Endodermal cell (in vitro differentiated cells): Measurements from ENCODE around the gene NUP210. TPM values are rescaled to one million over a fixed set of nuclear protein-coding genes. Genes with fewer than 3 reads are reported as not detected.
"Not testable (repeated sequence)": the region's sequence is repeated elsewhere in the genome, so short reads cannot be mapped to it uniquely, and the experiment has no call there.

ENCODE experiments used
- DNase-seq: peaks from one replicate; pipeline ENCODE4 v3.0.0-alpha.2; 2017
- H3K27ac ChIP-seq: 2 replicates; pipeline ENCODE4 v1.5.1; 2013; ENCODE audit warnings: mild to moderate bottlenecking, low read depth, low read length, moderate library complexity
- H3K27me3 ChIP-seq: 2 replicates; pipeline ENCODE4 v1.6.1; 2013; ENCODE audit warnings: mild to moderate bottlenecking, low read length, moderate library complexity; ENCODE audit not compliant: insufficient read depth, control insufficient read depth, poor library complexity, severe bottlenecking
- H3K36me3 ChIP-seq: 2 replicates; pipeline ENCODE4 v1.7.0; 2013; ENCODE audit warnings: mild to moderate bottlenecking, low read length, moderate library complexity; ENCODE audit not compliant: control insufficient read depth, insufficient read depth
- H3K4me1 ChIP-seq: one replicate; pipeline ENCODE4 v1.7.0; 2013; ENCODE audit warnings: low read length; ENCODE audit not compliant: control insufficient read depth, insufficient read depth
- H3K4me3 ChIP-seq: 2 replicates; pipeline ENCODE4 v1.5.1; 2013; ENCODE audit warnings: mild to moderate bottlenecking, low read length, moderate library complexity
- H3K9ac ChIP-seq: 2 replicates; pipeline ENCODE4 v1.6.1; 2013; ENCODE audit warnings: mild to moderate bottlenecking, low read length, moderate library complexity; ENCODE audit not compliant: poor library complexity, severe bottlenecking; ENCODE audit errors: extremely low read depth
- H3K9me3 ChIP-seq: 2 replicates; pipeline ENCODE4 v1.6.1; 2013; ENCODE audit warnings: mild to moderate bottlenecking, low read length, moderate library complexity; ENCODE audit not compliant: control insufficient read depth
- H3K27ac Mint-ChIP-seq: 2 replicates; pipeline ENCODE4 v1.8.0; 2020; ENCODE audit warnings: mixed read lengths
- H3K27me3 Mint-ChIP-seq: 2 replicates; pipeline ENCODE4 v1.8.0; 2021; ENCODE audit warnings: mild to moderate bottlenecking, mixed read lengths; ENCODE audit not compliant: insufficient read depth
- H3K36me3 Mint-ChIP-seq: 2 replicates; pipeline ENCODE4 v1.8.0; 2020; ENCODE audit warnings: low read depth, mixed read lengths
- H3K4me1 Mint-ChIP-seq: 2 replicates; pipeline ENCODE4 v1.8.0; 2020; ENCODE audit warnings: mixed read lengths
- H3K4me3 Mint-ChIP-seq: 2 replicates; pipeline ENCODE4 v1.8.0; 2020; ENCODE audit warnings: mild to moderate bottlenecking, moderate library complexity, mixed read lengths
- H3K9me3 Mint-ChIP-seq: 2 replicates; pipeline ENCODE4 v1.8.0; 2020; ENCODE audit warnings: mild to moderate bottlenecking, mixed read lengths
- CTCF ChIP-seq: fragments of 200-600 bp; sonication (generic); conservative IDR thresholded peaks from 2 replicates; pipeline ENCODE4 v1.5.0; 2021; ENCODE audit warnings: antibody characterized with exemption, mild to moderate bottlenecking
- WGBS, 2 experiments: methylation state at CpG; one replicate each; pipeline versions ENCODE4 v1.1.5 to v1.1.7; 2013; ENCODE audit warnings: missing lambda C conversion rate in 2 of 2, mixed read lengths in 1 of 2; ENCODE audit not compliant: insufficient coverage in 1 of 2, insufficient read length in 1 of 2; 5-methylcytosine and 5-hydroxymethylcytosine counted together
- total RNA-seq, 2 donors: library from RNA; stranded (reverse); fragmentation: NEBNext Ultra II Directional in 1 of 2; extraction: Animal tissue kit (Norgen Biotek cat#: 25700) in 1 of 2; gene quantifications; 2 replicates in 1 of 2; 3 replicates in 1 of 2; pipeline ENCODE4 v1.2.1, GENCODE V29; 2021

The NUP210 gene
- total RNA-seq, 2 donors from 2014 or later = 43.0 to 62.3 TPM

DNA sequence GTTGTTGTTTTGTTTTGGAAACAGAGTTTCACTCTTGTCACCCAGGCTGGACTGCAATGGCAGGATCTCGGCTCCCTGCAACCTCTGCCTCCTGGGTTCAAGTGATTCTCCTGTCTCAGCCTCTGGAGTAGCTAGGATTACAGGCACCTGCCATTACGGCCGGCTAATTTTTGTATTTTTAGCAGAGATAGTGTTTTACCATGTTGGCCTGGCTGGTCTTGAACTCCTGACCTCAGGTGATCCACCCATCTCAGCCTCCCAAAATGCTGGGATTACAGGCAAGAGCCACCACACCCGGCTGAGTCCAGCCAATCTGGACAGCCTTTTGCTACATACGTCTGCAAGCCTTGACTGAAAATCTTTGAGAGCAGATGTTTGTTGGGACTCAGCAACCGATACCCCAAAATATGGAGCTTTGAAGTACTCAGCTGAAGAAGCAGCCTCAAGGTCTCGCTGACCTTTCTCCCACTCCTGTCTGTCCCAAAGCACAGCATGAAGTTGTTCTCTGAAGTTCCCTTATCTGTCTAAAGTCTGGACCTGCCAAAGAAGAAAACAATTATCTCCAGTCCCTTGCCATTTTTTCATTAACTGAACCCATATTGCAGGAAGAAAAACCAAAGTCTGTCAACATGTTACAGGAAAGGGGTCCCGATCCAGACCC, 9.6 kb upstream of the NUP210 start:
- Histone ChIP-seq H3K9ac (no peak overlapping the region), H3K27ac (no peak overlapping the region), H3K9me3 (peaks cover 4% of the 10 kb centered on the region), H3K4me1 (no peaks in the 10 kb centered on the region), H3K36me3 (no peaks in the 10 kb centered on the region), H3K4me3 (no peak overlapping the region), H3K27me3 (no peaks in the 10 kb centered on the region)
- WGBS, 2 experiments = 91 to 95% methylated on average over 7 to 8 of the region's 8 CpGs
- no peak overlapping the region for H3K4me3 Mint-ChIP-seq
- no peak for DNase-seq
- TF ChIP-seq CTCF = no peak
- H3K27ac Mint-ChIP-seq = no peak overlapping the region
- H3K27me3 Mint-ChIP-seq = peaks cover 2% of the 10 kb centered on the region
- no peaks in the 10 kb centered on the region for H3K36me3 Mint-ChIP-seq
- H3K4me1 Mint-ChIP-seq = peaks cover 4% of the 10 kb centered on the region
- peaks cover 12% of the 10 kb centered on the region for H3K9me3 Mint-ChIP-seq

- not testable (repeated sequence) for H3K27me3 ChIP-seq, H3K36me3 ChIP-seq, H3K27ac ChIP-seq, H3K4me1 Mint-ChIP-seq, H3K27me3 Mint-ChIP-seq, H3K4me3 ChIP-seq, H3K4me3 Mint-ChIP-seq, H3K9me3 ChIP-seq, H3K36me3 Mint-ChIP-seq, H3K27ac Mint-ChIP-seq, DNase-seq, H3K9ac ChIP-seq, H3K4me1 ChIP-seq
- WGBS, 2 experiments = 69 to 75% methylated on average over 4 of the region's 4 CpGs
- peaks cover 12% of the 10 kb centered on the region for H3K9me3 Mint-ChIP-seq
Observed at GRCh38 chr3:13428678-13429077, 8.6 kb upstream of the NUP210 start.

GRCh38 chr3:13427662-13428603, 7.8 kb upstream of the NUP210 start:
- Mint-ChIP-seq H3K36me3 (no peaks in the 10 kb centered on the region), H3K27me3 (peaks cover 2% of the 10 kb centered on the region), H3K4me1 (peaks cover 4% of the 10 kb centered on the region), H3K27ac (no peak overlapping the region), H3K4me3 (no peak overlapping the region), H3K9me3 (peaks cover 12% of the 10 kb centered on the region)
- no peak overlapping the region for H3K4me3 ChIP-seq
- DNase-seq = no peak
- no peaks in the 10 kb centered on the region for H3K36me3 ChIP-seq
- no peak overlapping the region for H3K9ac ChIP-seq
- peaks cover 4% of the 10 kb centered on the region for H3K9me3 ChIP-seq
- H3K27me3 ChIP-seq = no peaks in the 10 kb centered on the region
- WGBS, 2 experiments = 91 to 93% methylated on average over 5 to 10 of the region's 12 CpGs
- no peaks in the 10 kb centered on the region for H3K4me1 ChIP-seq
- no peak overlapping the region for H3K27ac ChIP-seq
- TF ChIP-seq CTCF = no peak
